SIG-M5 treated with dmso at 0.1 percent for 504 hours (cell line): ENCODE measurements around the gene VILL.

ENCODE experiments used
- DNase-seq: peaks from one replicate; lab custom pipeline; 2025; ENCODE audit not compliant: unreplicated experiment; lab: John Stamatoyannopoulos, UW

VILL gene

GRCh38 chr3:38016410-38016809 is 25.8 kb downstream of the VILL start:
- DNase-seq: no peak

- DNase-seq: no peak
Measured at GRCh38 chr3:38016847-38017444, 26.4 kb downstream of the VILL start.

- no peak for DNase-seq
Measured at GRCh38 chr3:38017445-38018295, 27.1 kb downstream of the VILL start.

GRCh38 chr3:38018296-38019266 is 28.0 kb downstream of the VILL start:
- no peak for DNase-seq

GRCh38 chr3:38019658-38020341 is 29.2 kb downstream of the VILL start:
- no peak for DNase-seq

GRCh38 chr3:38020342-38020726 is 29.7 kb downstream of the VILL start:
- no peak for DNase-seq

GRCh38 chr3:38021196-38021595 is 30.6 kb downstream of the VILL start:
- no peak for DNase-seq

- no peak for DNase-seq
Measured at GRCh38 chr3:38022301-38022700, 31.7 kb downstream of the VILL start.

GRCh38 chr3:38022896-38023709 is 32.5 kb downstream of the VILL start:
- DNase-seq: no peak

- no peak for DNase-seq
Measured at GRCh38 chr3:38026856-38027255, 36.3 kb downstream of the VILL start.

GRCh38 chr3:38027466-38028465 is 37.2 kb downstream of the VILL start:
- DNase-seq: no peak

- DNase-seq: no peak
Measured at GRCh38 chr3:38028621-38029361, 38.2 kb downstream of the VILL start.

- no peak for DNase-seq
Measured at GRCh38 chr3:38029400-38030125, 39.0 kb downstream of the VILL start, which contains the start of gene PLCD1. Gene PLCD1 (minus strand): TSS chr3:38029642. CDS start chr3:38029539, 103 bp downstream.

GRCh38 chr3:38030126-38031021 is 39.8 kb downstream of the VILL start:
- no peak for DNase-seq

- DNase-seq: no peak
Measured at GRCh38 chr3:38031022-38031994, 40.7 kb downstream of the VILL start.
